Esophagus muscularis mucosa (tissue), 4 donors: Measurements from ENCODE around the gene ASAP2. TPM values are rescaled to one million over a fixed set of nuclear protein-coding genes. Genes with fewer than 3 reads are reported as not detected.
A peak's percentile ranks its signal among the peaks of the same experiment; 100 is the strongest.
"Not testable (repeated sequence)": the region's sequence is repeated elsewhere in the genome, so short reads cannot be mapped to it uniquely, and the experiment has no call there.

ENCODE experiments used
- DNase-seq: peaks from one replicate; pipeline ENCODE4 v3.0.0-alpha.2; 2017; ENCODE audit errors: extremely low spot score
- H3K27ac ChIP-seq, 4 donors: fragments of 200-600 bp; sonication (generic); replicated peaks in 1 of 4; 1 replicate in 3 of 4; 2 replicates in 1 of 4; pipeline ENCODE4 v1.5.1; 2016 to 2019; ENCODE audit warnings: mild to moderate bottlenecking in 1 of 4
- H3K27me3 ChIP-seq, 4 donors: fragments of 200-600 bp; sonication (generic); one replicate each; pipeline versions ENCODE4 v1.5.1 to v1.6.0; 2016 to 2019
- H3K36me3 ChIP-seq, 4 donors: fragments of 200-600 bp; sonication (generic); one replicate each; pipeline ENCODE4 v1.5.1; 2016 to 2019
- H3K4me1 ChIP-seq, 4 donors: fragments of 200-600 bp; sonication (generic); one replicate each; pipeline ENCODE4 v1.5.1; 2016 to 2019
- H3K4me3 ChIP-seq, 4 donors: fragments of 200-600 bp; sonication (generic); 1 replicate in 2 of 4; 2 replicates in 2 of 4; pipeline ENCODE4 v1.5.1; 2016 to 2019; ENCODE audit warnings: mild to moderate bottlenecking in 4 of 4, moderate library complexity in 1 of 4
- H3K9me3 ChIP-seq, 4 donors: fragments of 200-600 bp; sonication (generic); 1 replicate in 3 of 4; 2 replicates in 1 of 4; pipeline ENCODE4 v1.5.1; 2016 to 2019
- EP300 ChIP-seq: sonication (generic); formaldehyde crosslinking; IDR thresholded peaks from one replicate; pipeline ENCODE4 v1.6.1; 2017; ENCODE audit warnings: antibody characterized with exemption
- POLR2A ChIP-seq: fragments of 450-650 bp; IDR thresholded peaks from one replicate; pipeline ENCODE4 v1.6.1; 2017; ENCODE audit warnings: antibody characterized with exemption, moderate library complexity, mild to moderate bottlenecking, low read depth
- POLR2AphosphoS5 ChIP-seq, 2 donors: sonication (generic); formaldehyde crosslinking; IDR thresholded peaks; one replicate each; pipeline ENCODE4 v1.6.1; 2017; ENCODE audit warnings: antibody characterized with exemption in 2 of 2
- WGBS: methylation state at CpG from one replicate; pipeline ENCODE4 v1.1.5; 2018; 5-methylcytosine and 5-hydroxymethylcytosine counted together
- intact Hi-C: fragments of 100-400 bp; cut with DNase I; formaldehyde crosslinking; loops from one replicate; pipeline ENCODE4 v1.15.1; 2023
- total RNA-seq, 4 donors: library from RNA; depleted of rRNA; stranded (reverse); fragments of >200 nt; gene quantifications; one replicate each; pipeline versions ENCODE4 v1.1.0 to v1.2.1, GENCODE V29; 2016
- TF ChIP-seq, protein P1 (sequence below), 3 experiments: fragments of 200-600 bp in 2 of 3; fragments of 450-650 bp in 1 of 3; sonication (generic) in 2 of 3; IDR thresholded peaks; one replicate each; pipeline ENCODE4 v1.5.1; 2017 to 2019; ENCODE audit warnings: antibody characterized with exemption in 3 of 3, mild to moderate bottlenecking in 2 of 3, moderate library complexity in 1 of 3

ASAP2 gene
- total RNA-seq, 4 donors from 2014 or later = 18.7 to 24.0 (median 21.3) TPM

DNA sequence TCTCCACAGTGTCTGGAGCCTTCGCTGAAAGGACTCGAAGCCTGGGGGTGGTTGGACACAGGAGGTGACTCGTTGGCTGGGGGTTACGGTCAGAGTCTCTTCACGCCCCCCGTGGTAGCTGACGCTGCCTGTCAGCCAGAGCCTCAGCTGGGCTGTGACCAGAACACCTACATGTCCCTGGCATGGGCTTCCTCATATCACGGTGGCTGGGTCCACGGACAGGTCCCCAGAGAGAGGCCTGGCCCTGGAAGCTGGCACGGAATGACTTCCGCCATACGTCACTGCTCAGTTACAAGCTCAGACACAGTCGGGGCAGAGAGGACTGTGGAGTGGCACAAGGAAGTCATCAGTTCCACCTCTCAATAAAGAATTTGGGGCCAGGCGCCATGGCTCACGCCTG is 188.2 kb downstream of the ASAP2 start:
- no peak overlapping the region for H3K27ac ChIP-seq
- intact Hi-C loops = no loop called here
- WGBS = 94% methylated on average over 14 of the region's 15 CpGs
- TF ChIP-seq POLR2A (no peak), EP300 (no peak)
- no peaks in the 10 kb centered on the region for H3K9me3 ChIP-seq
- no peak overlapping the region for H3K4me3 ChIP-seq
- no peak for DNase-seq
- H3K27me3 ChIP-seq = no peaks in the 10 kb centered on the region
- peaks cover 8 to 55% (median 39%) of the 10 kb centered on the region in 4 donors for H3K36me3 ChIP-seq
- H3K4me1 ChIP-seq = peaks cover 18 to 35% (median 31%) of the 10 kb centered on the region in 4 donors

DNA sequence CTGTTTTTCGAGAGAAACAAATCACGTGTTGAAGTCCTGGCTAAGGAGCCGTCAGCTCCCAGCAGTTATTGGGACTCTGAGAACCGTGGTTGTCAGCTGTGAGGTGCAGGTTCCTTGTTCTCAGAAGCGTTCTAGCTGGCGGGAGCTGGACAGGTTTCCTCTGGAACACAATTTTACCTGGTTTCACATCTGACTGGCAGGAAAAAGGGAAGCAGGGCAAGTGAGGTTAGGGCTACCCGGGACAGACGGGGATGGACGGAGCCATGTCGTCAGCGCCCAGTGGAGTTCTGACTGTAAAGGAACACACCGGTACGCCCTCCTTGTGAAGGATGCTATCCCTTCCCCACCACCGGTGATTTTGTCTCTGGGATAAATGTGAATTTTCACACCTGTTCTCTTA is 190.6 kb downstream of the ASAP2 start:
- H3K36me3 ChIP-seq = peaks cover 11 to 52% (median 44%) of the 10 kb centered on the region in 4 donors
- no peaks in the 10 kb centered on the region for H3K27me3 ChIP-seq
- H3K27ac ChIP-seq = no peak overlapping the region
- WGBS = 95% methylated on average over 14 of the region's 14 CpGs
- H3K4me1 ChIP-seq = peaks cover 16 to 33% (median 30%) of the 10 kb centered on the region in 4 donors
- intact Hi-C loops = no loop called here
- no peak for TF ChIP-seq POLR2AphosphoS5 (IDR thresholded peaks at IDR 0.05)
- TF ChIP-seq EP300 = no peak
- TF ChIP-seq, protein P1, sequence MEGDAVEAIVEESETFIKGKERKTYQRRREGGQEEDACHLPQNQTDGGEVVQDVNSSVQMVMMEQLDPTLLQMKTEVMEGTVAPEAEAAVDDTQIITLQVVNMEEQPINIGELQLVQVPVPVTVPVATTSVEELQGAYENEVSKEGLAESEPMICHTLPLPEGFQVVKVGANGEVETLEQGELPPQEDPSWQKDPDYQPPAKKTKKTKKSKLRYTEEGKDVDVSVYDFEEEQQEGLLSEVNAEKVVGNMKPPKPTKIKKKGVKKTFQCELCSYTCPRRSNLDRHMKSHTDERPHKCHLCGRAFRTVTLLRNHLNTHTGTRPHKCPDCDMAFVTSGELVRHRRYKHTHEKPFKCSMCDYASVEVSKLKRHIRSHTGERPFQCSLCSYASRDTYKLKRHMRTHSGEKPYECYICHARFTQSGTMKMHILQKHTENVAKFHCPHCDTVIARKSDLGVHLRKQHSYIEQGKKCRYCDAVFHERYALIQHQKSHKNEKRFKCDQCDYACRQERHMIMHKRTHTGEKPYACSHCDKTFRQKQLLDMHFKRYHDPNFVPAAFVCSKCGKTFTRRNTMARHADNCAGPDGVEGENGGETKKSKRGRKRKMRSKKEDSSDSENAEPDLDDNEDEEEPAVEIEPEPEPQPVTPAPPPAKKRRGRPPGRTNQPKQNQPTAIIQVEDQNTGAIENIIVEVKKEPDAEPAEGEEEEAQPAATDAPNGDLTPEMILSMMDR (IDR thresholded peaks at IDR 0.05) = no peak
- TF ChIP-seq POLR2A = no peak
- no peaks in the 10 kb centered on the region for H3K9me3 ChIP-seq
- H3K4me3 ChIP-seq = no peak overlapping the region
- no peak for DNase-seq

DNA sequence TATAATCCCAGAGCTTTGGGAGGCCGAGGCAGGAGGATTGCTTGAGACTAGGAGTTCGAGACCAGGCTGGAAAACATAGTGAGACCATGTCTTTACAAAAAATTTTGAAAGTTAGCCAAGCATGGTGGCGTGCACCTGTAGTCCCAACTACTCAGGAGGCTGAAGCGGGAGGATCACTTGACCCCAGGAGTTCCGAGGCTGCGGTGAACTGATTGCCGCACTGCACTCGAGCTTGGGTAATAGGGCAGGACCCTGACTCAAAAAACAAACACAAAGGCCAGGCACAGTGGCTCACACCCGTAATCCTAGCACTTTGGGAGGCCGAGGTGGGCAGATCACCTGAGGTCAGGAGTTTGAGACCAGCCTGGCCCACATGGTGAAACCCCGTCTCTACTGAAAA is 191.6 kb downstream of the ASAP2 start:
- peaks cover 8 to 26% (median 23%) of the 10 kb centered on the region in 4 donors for H3K4me1 ChIP-seq
- WGBS = 95% methylated on average over 11 of the region's 11 CpGs
- peak overlapping the region; percentile 40 to 80 (median 64) for H3K27ac ChIP-seq
- peaks cover 11 to 60% (median 50%) of the 10 kb centered on the region in 4 donors for H3K36me3 ChIP-seq
- H3K27me3 ChIP-seq, H3K4me3 ChIP-seq, DNase-seq, intact Hi-C loops, H3K9me3 ChIP-seq: not testable (repeated sequence)

DNA sequence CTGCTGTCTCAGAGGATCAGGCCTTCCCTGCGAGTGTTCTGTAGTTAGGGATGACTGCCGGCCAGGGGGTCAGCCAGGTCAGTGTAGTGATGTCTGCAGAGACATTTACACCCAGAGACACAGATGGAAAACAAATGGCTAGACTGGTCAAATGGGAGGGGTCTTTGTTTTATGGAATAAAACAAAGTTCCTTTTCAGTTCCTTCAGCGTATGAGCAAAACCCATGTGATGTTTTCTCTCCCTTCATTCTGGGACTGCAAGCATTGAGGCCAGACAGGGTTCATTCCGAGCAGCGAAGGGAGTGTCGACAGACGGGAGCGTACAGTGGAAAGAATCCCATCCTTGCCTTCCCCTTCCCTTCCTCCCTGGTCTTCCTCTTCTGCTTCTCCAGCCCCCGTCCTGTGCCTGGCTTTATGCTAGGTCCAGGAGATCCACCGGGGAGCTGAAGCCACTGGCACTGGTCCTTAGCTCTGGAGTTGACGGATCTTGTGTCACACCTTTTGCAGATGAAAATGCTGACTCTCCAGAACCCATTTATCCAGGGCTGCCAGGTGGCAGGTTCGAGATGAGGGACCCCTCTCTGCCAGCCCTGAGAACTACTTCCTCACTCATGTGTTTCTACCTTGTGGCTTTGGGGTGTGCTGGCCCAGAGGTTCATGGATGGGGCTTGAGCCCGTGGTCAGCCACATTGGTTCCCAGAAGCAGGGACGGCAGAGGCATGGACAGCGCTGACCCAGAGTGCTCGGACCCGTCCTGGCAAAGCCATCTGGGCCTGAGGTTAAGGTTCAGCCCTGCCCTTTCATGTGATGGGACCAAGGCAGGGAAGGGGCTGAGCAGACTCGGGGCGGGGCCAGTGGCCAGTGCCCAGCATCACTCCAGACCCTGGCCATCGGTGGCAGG is 192.5 kb downstream of the ASAP2 start:
- DNase-seq = no peak
- peaks cover 14 to 31% (median 28%) of the 10 kb centered on the region in 4 donors for H3K4me1 ChIP-seq
- TF ChIP-seq EP300 (no peak), POLR2AphosphoS5 (IDR thresholded peaks at IDR 0.05) (peak; percentile 57 to 70)
- TF ChIP-seq, protein P1 (IDR thresholded peaks at IDR 0.05) = no peak
- H3K27me3 ChIP-seq = no peaks in the 10 kb centered on the region
- H3K4me3 ChIP-seq = no peak overlapping the region
- peaks cover 11 to 67% (median 44%) of the 10 kb centered on the region in 4 donors for H3K36me3 ChIP-seq
- H3K9me3 ChIP-seq = no peaks in the 10 kb centered on the region
- WGBS = 71% methylated on average over 15 of the region's 20 CpGs
- intact Hi-C loops = no loop called here
- H3K27ac ChIP-seq = peak overlapping the region; percentile 62 to 80 (median 64)

DNA sequence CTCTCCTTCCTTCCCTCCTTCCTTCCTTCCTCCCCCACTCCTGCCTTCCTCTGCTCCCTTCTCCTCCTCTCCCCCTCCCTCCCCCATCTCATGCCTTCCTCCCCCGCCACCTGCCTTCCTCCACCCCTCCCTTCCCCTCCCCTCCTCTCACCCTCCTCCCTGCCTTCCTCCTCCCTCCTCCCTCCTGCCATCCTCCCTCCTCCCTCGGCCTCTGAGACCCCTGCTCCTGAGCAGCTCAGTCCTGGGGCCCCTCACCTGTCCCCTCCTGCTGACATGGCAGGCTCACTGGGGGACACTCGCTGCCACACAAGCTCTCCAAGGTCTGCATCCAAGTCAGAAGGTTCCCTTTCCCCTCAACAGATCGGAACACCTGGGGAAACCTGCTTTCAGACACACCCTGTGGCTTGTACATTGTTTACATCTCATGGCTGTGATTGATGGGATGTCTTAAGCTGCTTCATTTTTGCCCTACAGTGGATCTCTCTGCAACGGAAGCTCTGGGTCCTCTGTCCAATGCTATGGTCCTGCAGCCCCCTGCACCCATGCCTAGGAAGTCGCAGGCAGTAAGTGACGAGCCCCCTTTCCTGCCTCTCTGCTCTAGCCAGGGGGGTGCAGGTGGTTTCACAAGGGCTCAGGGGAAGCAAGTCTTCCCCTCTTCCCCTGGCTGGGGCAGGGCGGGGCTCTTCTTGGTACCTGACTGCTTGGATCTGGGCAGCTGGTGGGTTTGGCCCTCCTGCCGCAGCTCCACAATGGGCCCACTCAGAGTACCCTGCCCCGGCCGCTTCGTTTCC is 193.9 kb downstream of the ASAP2 start:
- 86% methylated on average over 10 of the region's 12 CpGs for WGBS
- TF ChIP-seq, protein P1 (IDR thresholded peaks at IDR 0.05) = no peak
- no peak for TF ChIP-seq POLR2AphosphoS5 (IDR thresholded peaks at IDR 0.05)
- no peak for TF ChIP-seq POLR2A
- TF ChIP-seq EP300 = no peak
- DNase-seq = no peak
- no peaks in the 10 kb centered on the region for H3K9me3 ChIP-seq
- intact Hi-C loops = no loop called here
- H3K27ac ChIP-seq = peak overlapping the region in 3 of 4 donors; percentile 20 to 66 (median 62)
- no peaks in the 10 kb centered on the region for H3K27me3 ChIP-seq
- no peak overlapping the region for H3K4me3 ChIP-seq
- peaks cover 11 to 56% (median 34%) of the 10 kb centered on the region in 4 donors for H3K36me3 ChIP-seq
- H3K4me1 ChIP-seq = peaks cover 19 to 43% (median 39%) of the 10 kb centered on the region in 4 donors
